ENCODE data around the gene AKAP6. TPM values are rescaled to one million over a fixed set of nuclear protein-coding genes. Genes with fewer than 3 reads are reported as not detected.
"Not testable (repeated sequence)": the region's sequence is repeated elsewhere in the genome, so short reads cannot be mapped to it uniquely, and the experiment has no call there.

The AKAP6 gene
- total RNA-seq, 2 experiments from 2014 or later: 0.62 to 0.67 TPM

DNA sequence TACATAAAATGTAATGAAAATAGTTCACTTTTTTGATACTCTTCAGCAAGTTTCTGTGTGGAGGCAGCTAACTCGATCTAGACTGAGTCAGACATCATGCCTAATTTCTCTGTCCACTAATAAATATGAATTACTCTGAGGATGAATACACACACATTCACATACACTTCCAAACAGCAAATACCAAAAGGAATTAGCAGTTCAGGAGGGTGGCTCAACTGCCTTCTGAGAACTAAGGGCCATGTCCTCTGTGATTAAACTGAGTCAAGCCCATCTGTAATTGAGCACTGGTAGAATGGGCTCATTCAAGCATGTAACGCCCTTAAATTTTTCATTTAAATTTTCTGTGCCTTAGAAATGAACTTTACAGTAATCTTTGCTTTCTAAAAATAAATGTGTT, 242.5 kb downstream of the AKAP6 start:
- CTCF ChIA-PET: no interaction called here
- POLR2A ChIA-PET: no interaction called here
- H3K36me3 Mint-ChIP-seq (ENCODE audit: low read depth): no peaks in the 10 kb centered on the region
- H3K4me3 Mint-ChIP-seq: no peak overlapping the region
- H3K27ac Mint-ChIP-seq: no peak overlapping the region
- H3K27me3 Mint-ChIP-seq: peaks cover 23% of the 10 kb centered on the region
- no peak for DNase-seq
- H3K9me3 Mint-ChIP-seq: no peaks in the 10 kb centered on the region
- H3K4me1 Mint-ChIP-seq: no peaks in the 10 kb centered on the region

DNA sequence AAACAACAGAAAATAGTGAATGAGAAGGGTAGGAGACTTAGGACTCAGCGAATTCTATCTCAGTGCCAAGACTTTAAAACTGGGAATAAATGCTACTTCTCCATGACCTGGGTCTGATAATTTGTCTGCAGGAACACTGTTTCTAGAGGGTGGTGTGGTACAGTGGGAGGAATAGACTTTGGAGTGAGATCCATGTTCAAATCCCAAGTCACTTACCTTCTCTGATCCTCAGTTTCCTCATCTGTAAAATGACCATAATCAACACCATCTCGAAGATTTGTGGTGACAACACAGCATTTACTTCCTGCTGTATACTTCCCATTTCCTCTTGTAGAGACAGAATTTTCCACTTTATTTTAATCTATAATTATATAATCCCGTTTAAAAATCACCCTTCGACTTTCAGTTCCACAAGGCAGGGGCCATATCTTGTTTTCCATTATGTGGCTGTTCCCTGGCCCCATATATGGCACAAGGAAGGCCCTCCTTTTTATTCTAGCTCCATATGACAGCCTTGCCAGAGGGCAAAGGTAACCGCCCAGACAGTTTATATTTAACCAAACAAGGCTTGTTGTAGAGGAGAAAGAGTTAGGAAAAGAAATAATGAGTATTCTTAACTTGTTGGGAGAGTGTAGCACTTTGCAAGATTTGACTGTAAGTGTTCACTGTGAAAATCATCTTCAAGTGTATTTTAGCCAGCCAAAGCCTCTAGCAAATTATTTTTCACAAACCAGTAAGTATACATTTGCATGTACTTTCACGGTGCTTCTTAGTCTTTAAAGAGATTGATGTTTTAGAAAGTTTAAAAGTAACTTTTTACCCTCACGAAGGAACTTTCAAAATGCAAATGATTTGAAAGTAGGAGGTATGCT, 243.1 kb downstream of the AKAP6 start:
- H3K27me3 Mint-ChIP-seq: peaks cover 25% of the 10 kb centered on the region
- no peaks in the 10 kb centered on the region for H3K9me3 Mint-ChIP-seq
- no peak overlapping the region for H3K27ac Mint-ChIP-seq
- H3K36me3 Mint-ChIP-seq (ENCODE audit: low read depth): no peaks in the 10 kb centered on the region
- no peak for DNase-seq
- H3K4me3 Mint-ChIP-seq: no peak overlapping the region
- POLR2A ChIA-PET: no interaction called here
- CTCF ChIA-PET: no interaction called here
- no peaks in the 10 kb centered on the region for H3K4me1 Mint-ChIP-seq

DNA sequence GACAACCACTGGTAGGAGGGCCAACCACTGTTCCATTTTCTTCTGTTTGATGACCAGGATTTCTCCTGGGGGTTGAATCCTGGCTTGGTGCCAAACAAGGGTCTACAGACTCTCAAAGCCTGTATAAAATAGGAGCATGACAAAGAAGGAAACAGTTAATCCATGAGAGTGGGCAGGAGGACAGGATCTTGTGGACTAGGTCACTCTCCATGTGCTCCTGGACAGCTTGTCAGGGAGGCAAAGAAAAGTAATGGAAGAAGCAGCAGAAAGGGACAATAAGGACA, 243.7 kb downstream of the AKAP6 start:
- H3K36me3 Mint-ChIP-seq (ENCODE audit: low read depth): no peaks in the 10 kb centered on the region
- CTCF ChIA-PET: no interaction called here

DNA sequence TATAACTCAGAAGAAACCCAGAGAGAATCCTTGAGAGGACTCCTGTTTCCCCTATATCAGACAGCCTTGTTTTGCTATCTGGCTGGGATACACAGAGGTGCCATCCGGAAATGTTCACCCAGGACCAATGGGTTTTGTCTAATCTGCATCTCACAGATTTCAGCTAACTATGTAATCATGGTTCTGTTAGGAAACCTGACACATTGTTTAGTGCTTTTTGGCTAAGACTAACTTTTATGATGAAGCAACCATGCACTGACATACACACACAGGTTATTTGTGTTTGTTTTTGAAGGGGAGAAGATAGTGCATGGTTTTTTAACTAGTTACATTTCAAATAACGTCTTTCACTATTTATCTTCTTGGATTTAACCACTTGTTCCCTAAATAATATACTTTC, 245.2 kb downstream of the AKAP6 start:
- POLR2A ChIA-PET: no interaction called here
- DNase-seq: no peak
- no peaks in the 10 kb centered on the region for H3K4me1 Mint-ChIP-seq
- H3K4me3 Mint-ChIP-seq: no peak overlapping the region
- H3K36me3 Mint-ChIP-seq (ENCODE audit: low read depth): no peaks in the 10 kb centered on the region
- H3K27me3 Mint-ChIP-seq: peaks cover 25% of the 10 kb centered on the region
- H3K9me3 Mint-ChIP-seq: no peaks in the 10 kb centered on the region
- CTCF ChIA-PET: no interaction called here
- no peak overlapping the region for H3K27ac Mint-ChIP-seq

More for the DNA sequence above, 243.7 kb downstream of the AKAP6 start:
- H3K9me3 Mint-ChIP-seq: no peaks in the 10 kb centered on the region
- DNase-seq: no peak
- H3K4me3 Mint-ChIP-seq: no peak overlapping the region
- H3K27ac Mint-ChIP-seq: no peak overlapping the region
- no peaks in the 10 kb centered on the region for H3K4me1 Mint-ChIP-seq
- POLR2A ChIA-PET: no interaction called here
- peaks cover 26% of the 10 kb centered on the region for H3K27me3 Mint-ChIP-seq

DNA sequence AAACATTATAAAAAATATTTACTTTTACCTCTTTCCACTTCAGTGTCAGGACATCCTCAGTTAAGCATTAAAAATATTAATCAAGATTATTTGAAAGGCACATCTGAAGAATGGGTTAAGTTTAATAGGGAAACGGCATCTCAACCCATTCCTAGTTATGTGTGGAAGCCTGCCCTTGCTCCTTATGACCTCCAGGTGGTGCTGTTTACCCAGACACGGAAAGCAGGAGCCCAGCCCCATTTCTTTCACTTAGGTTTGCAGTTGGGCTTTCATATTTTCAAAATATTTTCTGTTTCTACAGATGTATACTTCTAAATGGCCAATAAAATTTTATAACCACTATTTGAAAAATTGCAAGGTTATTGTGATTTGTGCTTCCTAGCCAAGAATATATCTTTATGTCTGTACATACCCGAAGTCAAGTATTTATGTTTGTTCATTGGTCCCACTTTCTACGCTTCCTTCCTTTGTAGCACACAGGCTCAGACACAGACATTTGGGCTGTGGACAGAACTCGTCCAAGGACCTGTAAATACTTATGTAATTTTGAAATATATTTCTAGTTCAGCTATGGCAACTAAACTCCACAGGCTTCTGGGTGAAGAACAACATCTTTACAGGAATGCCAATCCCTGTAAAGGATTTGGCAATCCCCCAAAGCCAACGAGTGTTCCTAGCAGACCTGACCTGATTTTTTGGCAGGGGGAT, 247.1 kb downstream of the AKAP6 start:
- H3K9me3 Mint-ChIP-seq: no peaks in the 10 kb centered on the region
- ChIA-PET CTCF (interaction anchor here (1.3 kb wide), 1 partner anchor 11 kb away, joined by 5 read pairs; no protein-coding TSS in a partner anchor), POLR2A (no interaction called here)
- H3K4me3 Mint-ChIP-seq: no peak overlapping the region
- H3K27ac Mint-ChIP-seq: no peak overlapping the region
- peak; percentile 45 for DNase-seq
- H3K4me1 Mint-ChIP-seq: no peaks in the 10 kb centered on the region
- H3K36me3 Mint-ChIP-seq (ENCODE audit: low read depth): no peaks in the 10 kb centered on the region
- H3K27me3 Mint-ChIP-seq: peaks cover 23% of the 10 kb centered on the region

DNA sequence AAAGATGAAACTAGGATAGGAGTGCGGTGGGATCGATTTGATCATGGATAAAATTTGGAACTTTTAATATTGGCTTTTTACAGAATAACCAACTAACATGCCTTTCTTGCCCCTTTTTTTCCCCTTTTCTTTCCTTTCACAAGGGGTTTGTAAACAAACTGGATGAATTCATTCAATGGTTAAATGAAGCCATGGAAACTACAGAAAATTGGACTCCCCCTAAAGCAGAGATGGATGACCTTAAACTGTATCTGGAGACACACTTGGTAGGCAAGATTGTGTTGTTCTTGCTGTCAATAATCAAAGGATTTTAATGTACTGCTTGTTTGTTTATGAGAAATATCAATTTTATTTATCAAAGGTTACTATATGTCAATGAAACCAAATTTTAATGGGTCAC, 247.9 kb downstream of the AKAP6 start:
- Mint-ChIP-seq H3K27ac (no peak overlapping the region), H3K4me3 (no peak overlapping the region), H3K4me1 (no peaks in the 10 kb centered on the region), H3K27me3 (peaks cover 23% of the 10 kb centered on the region), H3K9me3 (no peaks in the 10 kb centered on the region), H3K36me3 (ENCODE audit: low read depth) (no peaks in the 10 kb centered on the region)
- DNase-seq: no peak
- CTCF ChIA-PET: no interaction called here
- POLR2A ChIA-PET: no interaction called here

DNA sequence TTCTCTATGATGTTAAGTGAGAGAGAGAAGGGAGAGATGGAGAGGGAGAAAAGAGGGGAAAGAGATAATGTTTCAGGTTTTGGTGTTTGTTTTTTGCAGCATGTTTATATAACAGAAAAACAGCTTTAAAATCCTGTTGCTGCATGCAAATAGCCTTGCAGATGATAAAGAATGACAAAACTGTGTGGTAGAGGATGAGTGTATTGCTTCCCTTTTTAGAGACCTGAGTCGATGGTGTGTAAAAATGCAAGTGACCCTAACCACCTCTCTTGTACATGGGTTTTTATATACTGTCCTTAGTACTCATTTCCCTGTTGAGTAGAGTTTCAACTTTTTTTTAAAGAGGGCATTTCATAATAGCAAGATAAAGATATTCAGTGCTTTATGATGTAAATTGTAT, 249.1 kb downstream of the AKAP6 start:
- Mint-ChIP-seq H3K4me1 (no peaks in the 10 kb centered on the region), H3K27me3 (peaks cover 21% of the 10 kb centered on the region), H3K9me3 (no peaks in the 10 kb centered on the region), H3K4me3 (no peak overlapping the region), H3K36me3 (ENCODE audit: low read depth) (no peaks in the 10 kb centered on the region), H3K27ac (no peak overlapping the region)
- CTCF ChIA-PET: no interaction called here
- DNase-seq: no peak
- POLR2A ChIA-PET: no interaction called here

DNA sequence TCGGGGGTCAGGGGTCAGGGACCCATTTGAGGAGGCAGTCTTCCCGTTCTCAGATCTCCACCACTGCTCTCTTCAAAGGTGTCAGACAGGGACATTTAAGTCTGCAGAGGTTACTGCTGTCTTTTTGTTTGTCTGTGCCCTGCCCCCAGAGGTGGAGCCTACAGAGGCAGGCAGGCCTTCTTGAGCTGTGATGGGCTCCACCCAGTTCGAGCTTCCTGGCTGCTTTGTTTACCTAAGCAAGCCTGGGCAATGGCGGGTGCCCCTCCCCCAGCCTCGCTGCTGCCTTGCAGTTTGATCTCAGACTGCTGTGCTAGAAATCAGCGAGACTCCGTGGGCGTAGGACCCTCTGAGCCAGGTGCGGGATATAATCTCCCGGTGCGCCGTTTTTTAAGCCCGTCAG, 254.3 kb downstream of the AKAP6 start:
- H3K36me3 Mint-ChIP-seq (ENCODE audit: low read depth); H3K4me1 Mint-ChIP-seq; POLR2A ChIA-PET; CTCF ChIA-PET; H3K4me3 Mint-ChIP-seq; DNase-seq; H3K27ac Mint-ChIP-seq; H3K9me3 Mint-ChIP-seq; H3K27me3 Mint-ChIP-seq: not testable (repeated sequence)

DNA sequence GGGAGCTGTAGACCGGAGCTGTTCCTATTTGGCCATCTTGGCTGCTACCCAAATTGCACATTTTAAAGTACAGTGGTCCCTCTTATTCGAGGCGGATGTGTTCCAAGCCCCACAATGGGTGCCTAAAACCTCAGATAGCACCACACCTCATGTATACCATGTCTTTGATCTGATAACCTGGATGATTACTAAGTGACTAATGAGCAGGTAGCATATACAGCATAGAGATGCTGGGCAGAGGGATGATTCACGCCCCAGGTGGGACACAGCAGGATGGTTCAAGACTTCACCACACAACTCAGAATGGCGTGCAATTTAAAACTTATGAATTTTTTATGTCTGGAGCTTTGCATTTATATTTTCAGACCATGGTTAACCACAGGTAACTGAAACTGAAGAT, 255.0 kb downstream of the AKAP6 start:
- ChIA-PET POLR2A (no interaction called here), CTCF (no interaction called here)
- Mint-ChIP-seq H3K27ac (no peak overlapping the region), H3K4me3 (no peak overlapping the region), H3K4me1 (no peaks in the 10 kb centered on the region), H3K9me3 (no peaks in the 10 kb centered on the region), H3K27me3 (peaks cover 6% of the 10 kb centered on the region), H3K36me3 (ENCODE audit: low read depth) (no peaks in the 10 kb centered on the region)
- no peak for DNase-seq

DNA sequence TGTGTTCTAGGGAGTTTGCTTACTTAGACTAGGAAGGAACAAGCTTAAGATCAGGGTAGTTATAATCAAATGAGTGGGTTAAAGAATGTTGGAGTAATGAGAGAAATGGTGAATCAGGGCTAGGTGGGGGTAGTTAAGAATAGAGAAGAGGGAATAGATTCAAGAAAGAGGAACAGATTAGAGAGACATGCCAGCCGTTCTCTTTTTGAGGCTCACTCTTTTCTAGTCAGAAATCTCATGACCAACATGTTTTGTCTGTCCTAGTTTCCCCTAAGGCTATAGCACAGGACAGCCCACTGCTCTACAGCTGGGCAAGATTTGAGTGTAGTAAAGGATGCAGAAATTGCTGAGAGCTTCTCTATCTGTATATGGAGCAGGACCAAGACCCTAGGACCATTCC, 258.4 kb downstream of the AKAP6 start:
- Mint-ChIP-seq H3K27ac (no peak overlapping the region), H3K36me3 (ENCODE audit: low read depth) (no peaks in the 10 kb centered on the region), H3K4me3 (no peak overlapping the region), H3K27me3 (peaks cover 6% of the 10 kb centered on the region), H3K9me3 (no peaks in the 10 kb centered on the region), H3K4me1 (no peaks in the 10 kb centered on the region)
- no peak for DNase-seq
- ChIA-PET CTCF (no interaction called here), POLR2A (no interaction called here)

DNA sequence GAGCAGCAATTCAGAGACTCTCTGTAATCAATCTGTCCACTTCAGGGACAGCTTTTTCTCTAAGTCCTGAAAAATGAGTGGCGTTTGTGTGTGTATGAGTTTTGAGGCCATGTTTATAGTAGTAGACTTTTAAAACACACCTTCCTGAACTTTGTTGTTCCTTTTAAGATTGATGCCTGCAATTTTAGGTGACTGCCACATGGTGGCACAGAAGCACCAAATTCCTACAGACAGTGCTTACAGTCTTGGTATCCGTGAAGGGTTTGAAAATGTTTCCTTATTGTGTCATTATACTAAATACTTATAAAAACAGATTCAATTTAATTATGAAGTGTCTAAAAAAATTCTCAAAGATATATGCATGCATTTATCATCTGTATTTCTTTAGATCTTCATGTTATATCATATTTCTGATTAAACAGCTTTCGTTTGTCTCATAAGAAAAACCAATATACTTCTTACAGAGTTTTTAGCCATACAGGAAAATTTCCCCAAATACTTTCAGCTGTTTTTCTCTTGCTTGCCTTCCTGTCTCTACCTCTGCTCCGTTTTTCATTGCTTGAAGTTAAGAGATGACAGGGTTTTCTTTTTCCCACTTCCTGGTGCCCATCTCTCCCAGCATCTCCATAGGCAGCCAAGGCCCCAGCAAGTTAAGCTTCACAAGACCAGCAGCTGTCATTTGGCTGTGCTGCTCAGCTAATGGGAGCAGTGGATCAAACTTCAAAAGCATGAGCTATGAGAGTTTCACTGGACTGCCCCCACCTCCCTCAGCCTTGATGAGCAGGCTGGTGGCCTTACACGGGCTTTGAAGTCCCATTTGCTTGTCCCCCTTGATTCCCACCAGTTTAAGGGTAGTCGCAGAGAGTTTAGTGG, 259.6 kb downstream of the AKAP6 start:
- peaks cover 6% of the 10 kb centered on the region for H3K27me3 Mint-ChIP-seq
- H3K4me3 Mint-ChIP-seq: no peak overlapping the region
- H3K4me1 Mint-ChIP-seq: no peaks in the 10 kb centered on the region
- ChIA-PET POLR2A (no interaction called here), CTCF (interaction anchor here (0.6 kb wide), 1 partner anchor 1785 kb away, joined by 3 read pairs; no protein-coding TSS in a partner anchor)
- H3K27ac Mint-ChIP-seq: no peak overlapping the region
- H3K36me3 Mint-ChIP-seq (ENCODE audit: low read depth): no peaks in the 10 kb centered on the region
- no peaks in the 10 kb centered on the region for H3K9me3 Mint-ChIP-seq
- DNase-seq: no peak

DNA sequence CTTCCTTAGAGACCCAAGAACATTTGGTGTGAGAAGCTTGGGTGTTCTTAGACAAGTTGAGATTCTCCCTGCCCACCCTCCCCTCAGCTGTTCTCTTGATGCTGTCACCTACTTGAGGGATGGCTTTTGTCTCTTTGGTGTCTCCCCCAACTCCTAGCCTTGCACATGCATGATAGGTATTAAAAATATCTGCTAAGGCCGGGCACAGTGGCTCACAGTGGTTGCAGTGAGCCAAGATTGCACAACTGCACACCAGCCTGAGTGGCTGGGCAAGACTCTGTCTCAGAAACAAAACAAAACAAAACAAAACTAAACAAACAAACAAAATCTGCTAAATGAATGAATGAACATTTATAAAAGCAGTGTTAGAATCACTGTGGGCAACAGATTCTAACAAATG, 261.1 kb downstream of the AKAP6 start:
- no peak overlapping the region for H3K27ac Mint-ChIP-seq
- H3K9me3 Mint-ChIP-seq: no peaks in the 10 kb centered on the region
- H3K4me3 Mint-ChIP-seq: no peak overlapping the region
- peaks cover 6% of the 10 kb centered on the region for H3K27me3 Mint-ChIP-seq
- H3K36me3 Mint-ChIP-seq (ENCODE audit: low read depth): no peaks in the 10 kb centered on the region
- POLR2A ChIA-PET: no interaction called here
- no peaks in the 10 kb centered on the region for H3K4me1 Mint-ChIP-seq
- CTCF ChIA-PET: no interaction called here
- DNase-seq: no peak

DNA sequence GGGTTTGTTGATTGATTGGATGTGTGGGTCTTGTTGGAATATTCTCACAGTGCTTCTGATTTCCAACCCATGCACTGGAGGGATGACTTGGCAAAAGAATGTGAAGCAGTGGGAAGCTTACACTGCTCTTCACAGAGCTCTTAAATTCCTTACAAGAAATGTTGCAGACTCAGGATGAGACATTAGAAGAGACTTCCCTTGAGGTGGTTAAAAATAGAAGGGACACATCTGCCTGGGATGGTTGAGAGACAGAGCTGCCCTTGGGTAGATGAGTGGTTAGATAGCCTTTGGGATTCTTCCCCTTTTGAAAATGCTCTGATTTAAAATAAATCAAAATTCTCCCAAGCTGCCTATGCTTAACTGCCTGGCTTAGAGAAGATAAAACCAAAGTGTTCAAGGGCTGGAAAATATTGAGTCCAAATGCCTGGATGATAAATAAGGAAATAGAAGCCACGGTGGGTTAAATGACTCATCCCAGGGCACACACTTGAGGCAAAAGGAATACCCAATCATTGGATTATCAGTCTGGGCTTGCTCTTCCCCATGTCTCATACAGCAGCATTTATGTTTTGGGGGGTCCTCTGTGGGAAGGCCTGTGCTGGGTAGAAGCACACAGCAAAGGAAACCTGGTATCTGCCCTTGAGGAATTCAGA, 264.3 kb downstream of the AKAP6 start:
- Mint-ChIP-seq H3K27me3 (no peaks in the 10 kb centered on the region), H3K27ac (no peak overlapping the region), H3K4me1 (no peaks in the 10 kb centered on the region), H3K4me3 (no peak overlapping the region), H3K36me3 (ENCODE audit: low read depth) (no peaks in the 10 kb centered on the region), H3K9me3 (no peaks in the 10 kb centered on the region)
- CTCF ChIA-PET: no interaction called here
- POLR2A ChIA-PET: no interaction called here
- DNase-seq: no peak

All from activated CD4-positive, alpha-beta T cell treated with anti-CD3 and anti-CD28 coated beads, Interleukin-2, amount 10 ng/mL, durations not matched to agents 7 days and 5 days (primary cell).